Upper lobe of left lung (tissue), 4 donors: Measurements from ENCODE around the gene ZNF638.

Source experiments
- CTCF ChIP-seq, 6 experiments: fragments of 450-650 bp in 4 of 6; fragments of 200-600 bp in 2 of 6; sonication (generic) in 2 of 6; IDR thresholded peaks; one replicate each; pipeline ENCODE4 v1.5.1; 2016 to 2019; ENCODE audit warnings: antibody characterized with exemption in 6 of 6
- EP300 ChIP-seq, 4 donors: sonication (generic); formaldehyde crosslinking; IDR thresholded peaks; one replicate each; pipeline ENCODE4 v1.5.1; 2017; ENCODE audit warnings: antibody characterized with exemption in 4 of 4, control low read depth in 2 of 4
- POLR2A ChIP-seq, 4 donors: fragments of 450-650 bp; IDR thresholded peaks; one replicate each; pipeline ENCODE4 v1.5.1; 2016 to 2017; ENCODE audit warnings: antibody characterized with exemption in 4 of 4, mild to moderate bottlenecking in 2 of 4

- TF ChIP-seq CTCF (IDR thresholded peaks at IDR 0.05) = no peak
- no peak for TF ChIP-seq POLR2A (IDR thresholded peaks at IDR 0.05)
- no peak for TF ChIP-seq EP300 (IDR thresholded peaks at IDR 0.05)
Measured at GRCh38 chr2:71336384-71336783, 4.8 kb downstream of the ZNF638 start.
